ENCODE data around the gene CFAP45. TPM values are rescaled to one million over a fixed set of nuclear protein-coding genes. Genes with fewer than 3 reads are reported as not detected.

The CFAP45 gene
- total and polyA plus RNA-seq, 9 of the 15 experiments (the other 6 are each of a cell fraction or from before 2014, with no cell fraction given), result 0.65 to 2.4 (median 1.5) TPM

- TF ChIP-seq ZBTB40 (IDR thresholded peaks at IDR 0.05) (no peak; the same call in 1 of the 2 replicates), ZBTB40 (CRISPR knock-in tag; IDR thresholded peaks at IDR 0.05) (0 out of 2 replicates have a peak, but pooled peaks have one; percentile 48), ZNF764 (CRISPR knock-in tag; IDR thresholded peaks at IDR 0.05; ENCODE audit: low read depth) (no peak), SMAD4 (CRISPR knock-in tag; conservative IDR thresholded peaks at IDR 0.05) (peak; percentile 55; the same call in 1 of the 2 replicates), BHLHE40 (IDR thresholded peaks at IDR 0.05; ENCODE audit: low read length) (peak; percentile 75), ZNF239 (CRISPR knock-in tag; IDR thresholded peaks at IDR 0.05) (no peak), MEF2A (IDR thresholded peaks at IDR 0.05; ENCODE audit: control insufficient read depth, low read depth, low read length) (no peak), ZNF431 (CRISPR knock-in tag; IDR thresholded peaks at IDR 0.05) (peak; percentile 58), ELF2 (CRISPR knock-in tag; IDR thresholded peaks at IDR 0.05) (peak; percentile 60), CREB3 (tag; conservative IDR thresholded peaks at IDR 0.05; ENCODE audit: low read depth) (no peak; the same call in 1 of the 2 replicates), ERF (CRISPR knock-in tag; IDR thresholded peaks at IDR 0.05) (no peak), EP300 (IDR thresholded peaks at IDR 0.05; ENCODE audit: low read length) (no peak), PHTF2 (CRISPR knock-in tag; IDR thresholded peaks at IDR 0.05) (no peak), XRCC4 (IDR thresholded peaks at IDR 0.05; ENCODE audit: extremely low read depth, insufficient read depth, insufficient read length) (no peak), FOXA3 (CRISPR knock-in tag; conservative IDR thresholded peaks at IDR 0.05 in 1 of 2, IDR thresholded peaks at IDR 0.05 in 1 of 2) (0 out of 4 replicates have a peak, but pooled peaks of 1 of the 2 experiments have one; percentile 32), CREM (IDR thresholded peaks at IDR 0.05; ENCODE audit: low read depth) (0 out of 2 replicates have a peak, but pooled peaks have one; percentile 4), ARID1B (IDR thresholded peaks at IDR 0.05) (no peak; the same call in 1 of the 2 replicates), RFX1 (IDR thresholded peaks at IDR 0.05) (no peak), SP1 (CRISPR knock-in tag; IDR thresholded peaks at IDR 0.05) (peak; percentile 82)
These were observed 25.1 kb upstream of the CFAP45 start, which contains the start of gene TAGLN2 (continued) for GRCh38 chr1:159924791-159925718.

All from K562 (cell line).